ENCODE measurements around the gene ZNF428. TPM values are rescaled to one million over a fixed set of nuclear protein-coding genes. Genes with fewer than 3 reads are reported as not detected.
A peak's percentile ranks its signal among the peaks of the same experiment; 100 is the strongest.
"Not testable (repeated sequence)": the region's sequence is repeated elsewhere in the genome, so short reads cannot be mapped to it uniquely, and the experiment has no call there.

The ZNF428 gene
- total RNA-seq, 2 experiments from 2014 or later = 29.9 to 31.5 TPM

DNA sequence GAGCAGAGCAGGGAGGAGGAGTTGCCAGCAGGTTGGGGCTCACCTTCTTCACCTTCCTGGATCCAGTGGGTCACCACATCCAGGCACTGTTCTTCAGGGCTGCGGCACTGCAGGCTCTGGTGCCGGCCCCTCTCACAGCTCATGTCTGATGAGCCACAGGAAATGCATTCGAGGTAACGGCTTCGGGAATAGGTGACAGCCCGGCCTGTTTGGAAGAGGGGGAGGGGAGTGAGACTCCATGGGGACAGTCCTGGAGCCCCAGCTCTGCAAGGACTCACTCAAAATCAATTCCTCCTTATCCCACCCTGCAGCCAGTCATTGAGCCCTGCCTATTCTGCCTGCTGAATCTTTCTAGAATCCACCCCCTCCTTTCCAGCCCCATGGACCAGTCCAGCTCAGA lies 37.0 kb upstream of the ZNF428 start:
- H3K27me3 Mint-ChIP-seq (ENCODE audit: low read depth) = no peaks in the 10 kb centered on the region
- H3K36me3 Mint-ChIP-seq (ENCODE audit: low read depth) = peaks cover 36% of the 10 kb centered on the region
- CTCF ChIA-PET = no interaction called here

DNA sequence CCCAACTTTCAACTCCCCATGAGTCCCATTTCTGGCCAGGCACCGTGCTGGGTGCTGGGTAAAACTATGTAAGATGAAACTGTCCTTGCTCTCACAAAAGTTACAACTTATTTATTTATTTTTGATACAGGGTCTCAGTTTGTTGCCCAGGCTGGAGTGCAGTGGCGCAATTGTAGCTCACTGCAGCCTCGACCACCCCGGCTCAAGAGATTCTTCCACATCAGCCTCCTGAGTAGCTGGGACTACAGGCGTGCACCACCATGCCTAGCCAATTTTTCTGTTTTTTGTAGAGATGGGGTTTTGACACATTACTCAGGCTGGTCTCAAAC lies 33.1 kb upstream of the ZNF428 start:
- H3K27ac Mint-ChIP-seq = no peak overlapping the region
- H3K36me3 Mint-ChIP-seq (ENCODE audit: low read depth) = peaks cover 32% of the 10 kb centered on the region
- H3K4me1 Mint-ChIP-seq (ENCODE audit: low read depth) = peaks cover 5% of the 10 kb centered on the region
- CTCF ChIA-PET = interaction anchor here (0.7 to 2.1 kb wide), 9 partner anchors 11 to 220 kb away, joined by 3 to 9 read pairs (median 4); partner anchors contain the start of gene IRGQ
- no peaks in the 10 kb centered on the region for H3K27me3 Mint-ChIP-seq (ENCODE audit: low read depth)
- ATAC-seq (no peak), DNase-seq (no peak)
- no peaks in the 10 kb centered on the region for H3K9me3 Mint-ChIP-seq (ENCODE audit: insufficient read depth)
- POLR2A ChIA-PET = interaction anchor here (1.7 kb wide), 1 partner anchor 55 kb away, joined by 5 read pairs; no protein-coding TSS in a partner anchor
- H3K4me3 Mint-ChIP-seq = no peak overlapping the region

More for the DNA sequence above, 37.0 kb upstream of the ZNF428 start:
- DNase-seq = no peak
- POLR2A ChIA-PET = no interaction called here
- Mint-ChIP-seq H3K27ac (no peak overlapping the region), H3K4me1 (ENCODE audit: low read depth) (peaks cover 5% of the 10 kb centered on the region), H3K9me3 (ENCODE audit: insufficient read depth) (no peaks in the 10 kb centered on the region), H3K4me3 (no peak overlapping the region)
- ATAC-seq = no peak

DNA sequence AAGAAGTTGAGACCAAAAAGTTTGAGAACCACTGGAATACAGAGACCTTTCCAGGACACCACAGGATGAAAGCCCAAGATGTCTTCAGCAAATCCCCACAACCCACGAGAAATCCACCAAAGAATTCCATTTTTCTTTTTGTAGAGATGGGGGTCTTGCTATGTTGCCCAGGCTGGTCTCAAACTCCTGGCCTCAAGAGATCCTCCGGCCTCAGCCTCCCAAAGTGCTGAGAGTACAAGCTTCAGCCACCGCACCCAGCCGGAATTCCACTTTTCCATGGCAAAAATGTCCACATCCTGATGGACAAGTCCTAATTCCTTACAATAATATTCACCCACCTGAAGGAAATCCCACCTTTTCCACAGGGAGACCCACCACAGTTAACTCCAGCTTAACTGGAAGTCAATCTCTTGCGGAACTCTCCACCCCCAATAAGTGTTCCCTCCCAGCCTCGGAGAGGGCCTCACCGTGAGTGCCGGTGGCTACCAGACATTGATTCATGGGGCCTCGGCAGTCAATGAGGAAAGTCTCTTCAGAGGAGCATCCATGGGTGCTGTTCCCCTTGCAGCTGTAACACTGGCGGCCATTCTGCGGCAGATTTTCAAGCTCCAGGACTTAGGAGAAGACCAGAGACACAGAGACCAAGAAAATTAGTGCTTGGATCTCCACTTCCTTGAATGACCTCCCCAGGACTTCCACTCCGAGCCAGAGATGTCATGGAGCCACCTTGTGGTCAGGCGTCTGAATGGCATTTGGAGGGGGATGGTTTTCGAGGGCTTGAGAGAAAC lies 32.5 kb upstream of the ZNF428 start:
- peaks cover 30% of the 10 kb centered on the region for H3K36me3 Mint-ChIP-seq (ENCODE audit: low read depth)
- CTCF ChIA-PET = interaction anchor here (0.7 to 2.1 kb wide), 9 partner anchors 11 to 219 kb away, joined by 3 to 9 read pairs (median 4); partner anchors contain the start of gene IRGQ
- H3K4me3 Mint-ChIP-seq = no peak overlapping the region
- H3K9me3 Mint-ChIP-seq (ENCODE audit: insufficient read depth) = no peaks in the 10 kb centered on the region
- peak; percentile 64 for DNase-seq
- no peaks in the 10 kb centered on the region for H3K27me3 Mint-ChIP-seq (ENCODE audit: low read depth)
- ATAC-seq = peak; percentile 64
- POLR2A ChIA-PET = interaction anchor here (1.7 kb wide), 1 partner anchor 55 kb away, joined by 5 read pairs; no protein-coding TSS in a partner anchor
- no peak overlapping the region for H3K27ac Mint-ChIP-seq
- peaks cover 5% of the 10 kb centered on the region for H3K4me1 Mint-ChIP-seq (ENCODE audit: low read depth)

DNA sequence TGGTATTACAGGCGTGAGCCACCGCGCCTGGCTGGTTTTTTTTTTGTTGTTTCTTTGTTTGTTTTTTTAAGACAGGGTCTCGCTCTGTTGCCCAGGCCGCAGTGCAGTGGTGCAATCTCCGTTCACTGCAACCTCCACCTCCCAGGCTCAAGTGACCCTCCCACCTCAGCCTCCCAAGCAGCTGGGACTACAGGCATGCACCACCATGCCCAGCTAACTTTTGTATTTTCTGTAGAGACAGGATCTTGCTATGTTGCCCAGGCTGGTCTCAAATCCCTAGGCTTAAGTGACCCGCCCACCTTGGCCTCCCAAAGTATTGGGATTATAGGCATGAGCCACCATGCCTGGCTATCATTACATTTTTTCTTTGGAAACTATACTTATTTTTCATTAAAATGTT lies 30.8 kb upstream of the ZNF428 start:
- H3K36me3 Mint-ChIP-seq (ENCODE audit: low read depth) = peaks cover 25% of the 10 kb centered on the region
- H3K9me3 Mint-ChIP-seq (ENCODE audit: insufficient read depth); ATAC-seq; H3K27ac Mint-ChIP-seq; H3K4me1 Mint-ChIP-seq (ENCODE audit: low read depth); DNase-seq; POLR2A ChIA-PET; H3K4me3 Mint-ChIP-seq; H3K27me3 Mint-ChIP-seq (ENCODE audit: low read depth): not testable (repeated sequence)
- CTCF ChIA-PET = interaction anchor here (0.7 to 0.9 kb wide), 2 partner anchors 18 to 55 kb away, joined by 3 to 5 read pairs; no protein-coding TSS in a partner anchor

DNA sequence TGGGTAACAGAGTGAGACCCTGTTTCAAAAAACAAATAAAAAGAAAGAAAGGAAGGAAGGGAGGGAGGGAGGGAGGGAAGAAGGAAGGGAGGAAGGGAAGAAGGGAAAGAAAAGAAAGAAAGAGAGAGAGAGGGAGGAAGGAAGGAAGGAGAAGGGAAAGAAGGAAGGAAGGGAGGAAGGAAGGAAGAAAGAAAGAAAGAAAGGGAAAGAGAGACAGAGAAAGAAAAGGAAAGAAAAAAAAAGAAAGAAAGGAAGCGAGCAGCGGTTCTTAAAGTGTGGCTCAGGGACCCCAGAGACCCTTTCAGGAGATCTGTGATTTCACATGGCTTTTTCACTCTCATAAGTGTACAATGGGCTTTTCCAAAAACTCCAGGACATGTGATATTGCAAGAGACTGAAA lies 30.1 kb upstream of the ZNF428 start:
- POLR2A ChIA-PET = no interaction called here
- Mint-ChIP-seq H3K27ac (no peak overlapping the region), H3K27me3 (ENCODE audit: low read depth) (no peaks in the 10 kb centered on the region), H3K9me3 (ENCODE audit: insufficient read depth) (no peaks in the 10 kb centered on the region), H3K4me1 (ENCODE audit: low read depth) (peaks cover 5% of the 10 kb centered on the region), H3K4me3 (no peak overlapping the region), H3K36me3 (ENCODE audit: low read depth) (peaks cover 21% of the 10 kb centered on the region)
- no peak for ATAC-seq
- no peak for DNase-seq
- CTCF ChIA-PET = interaction anchor here (0.7 to 1.7 kb wide), 3 partner anchors 19 to 94 kb away, joined by 3 to 5 read pairs (median 4); no protein-coding TSS in a partner anchor

DNA sequence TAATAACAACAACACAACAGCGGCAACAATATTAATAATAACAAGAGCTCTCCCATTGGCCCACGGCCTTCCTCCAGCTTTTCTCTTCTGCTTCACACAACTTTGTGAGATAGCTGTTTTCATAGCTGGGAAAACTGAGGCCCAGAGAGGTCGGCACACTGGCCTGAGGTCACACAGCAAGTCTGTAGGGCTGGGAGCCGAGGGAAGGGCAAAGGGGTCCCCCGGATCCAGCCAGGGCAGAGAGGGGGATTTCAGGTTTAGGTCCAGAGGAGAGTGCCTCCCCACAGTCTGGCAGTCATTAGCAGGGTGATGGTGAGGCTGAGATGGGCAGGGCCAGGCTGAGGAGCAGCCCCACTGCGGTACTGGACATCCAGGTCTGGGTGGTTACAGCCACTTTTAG lies 29.2 kb upstream of the ZNF428 start:
- H3K36me3 Mint-ChIP-seq (ENCODE audit: low read depth) = peaks cover 20% of the 10 kb centered on the region
- no peaks in the 10 kb centered on the region for H3K27me3 Mint-ChIP-seq (ENCODE audit: low read depth)
- H3K27ac Mint-ChIP-seq = no peak overlapping the region
- H3K4me3 Mint-ChIP-seq = no peak overlapping the region
- no peaks in the 10 kb centered on the region for H3K9me3 Mint-ChIP-seq (ENCODE audit: insufficient read depth)
- POLR2A ChIA-PET = no interaction called here
- peaks cover 5% of the 10 kb centered on the region for H3K4me1 Mint-ChIP-seq (ENCODE audit: low read depth)
- CTCF ChIA-PET = interaction anchor here (1.7 kb wide), 1 partner anchor 93 kb away, joined by 4 read pairs; no protein-coding TSS in a partner anchor
- ATAC-seq (no peak), DNase-seq (no peak)

DNA sequence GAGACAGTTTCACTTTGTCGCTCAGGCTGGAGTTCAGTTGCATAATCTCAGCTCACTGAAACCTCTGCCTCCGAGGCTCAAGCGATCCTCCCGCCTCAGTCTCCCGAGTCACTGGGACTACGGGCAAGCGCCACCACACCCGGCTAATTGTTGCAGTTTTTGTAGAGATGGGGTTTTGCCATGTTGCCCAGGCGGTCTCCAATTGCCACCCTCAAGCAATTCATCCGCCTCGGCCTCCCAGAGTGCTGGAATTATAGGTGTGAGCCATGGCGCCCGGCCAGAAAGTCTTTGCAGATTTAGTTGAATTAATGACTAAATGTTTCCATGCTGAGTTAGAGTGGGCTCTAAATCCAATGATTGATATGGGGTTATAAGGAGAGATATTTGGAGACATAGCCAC lies 24.8 kb upstream of the ZNF428 start:
- H3K27me3 Mint-ChIP-seq (ENCODE audit: low read depth) = peaks cover 29% of the 10 kb centered on the region
- peaks cover 12% of the 10 kb centered on the region for H3K36me3 Mint-ChIP-seq (ENCODE audit: low read depth)
- peaks cover 10% of the 10 kb centered on the region for H3K4me1 Mint-ChIP-seq (ENCODE audit: low read depth)
- POLR2A ChIA-PET = no interaction called here
- no peak overlapping the region for H3K27ac Mint-ChIP-seq
- H3K9me3 Mint-ChIP-seq (ENCODE audit: insufficient read depth) = no peaks in the 10 kb centered on the region
- no peak for ATAC-seq
- H3K4me3 Mint-ChIP-seq = no peak overlapping the region
- CTCF ChIA-PET = no interaction called here
- no peak for DNase-seq

DNA sequence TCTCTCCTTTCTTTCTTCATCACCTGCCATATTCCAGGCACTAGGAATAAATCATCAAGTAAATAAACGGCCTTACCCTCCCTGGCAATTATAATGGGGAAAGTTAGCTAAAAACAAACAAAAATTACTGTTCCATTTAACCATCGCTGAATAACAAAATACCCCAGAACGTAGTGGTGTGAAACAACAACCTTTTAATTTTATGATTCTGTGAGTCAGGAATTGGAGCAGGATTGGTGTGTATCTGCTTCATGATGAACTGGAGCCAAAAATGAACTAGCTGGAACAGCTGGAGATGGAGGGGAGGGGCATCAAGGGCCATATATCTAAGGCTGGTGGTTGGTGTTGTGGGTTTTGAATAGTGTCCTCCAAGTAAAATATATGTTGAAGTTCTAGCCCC lies 23.9 kb upstream of the ZNF428 start:
- Mint-ChIP-seq H3K4me1 (ENCODE audit: low read depth) (peaks cover 17% of the 10 kb centered on the region), H3K36me3 (ENCODE audit: low read depth) (peaks cover 8% of the 10 kb centered on the region), H3K4me3 (no peak overlapping the region), H3K27ac (no peak overlapping the region), H3K27me3 (ENCODE audit: low read depth) (peaks cover 37% of the 10 kb centered on the region), H3K9me3 (ENCODE audit: insufficient read depth) (no peaks in the 10 kb centered on the region)
- ATAC-seq (no peak), DNase-seq (no peak)
- ChIA-PET CTCF (interaction anchor here (1.0 kb wide), 1 partner anchor 109 kb away, joined by 3 read pairs; no protein-coding TSS in a partner anchor), POLR2A (interaction anchor here (0.8 kb wide), 1 partner anchor 23 kb away, joined by 3 read pairs; no protein-coding TSS in a partner anchor)

DNA sequence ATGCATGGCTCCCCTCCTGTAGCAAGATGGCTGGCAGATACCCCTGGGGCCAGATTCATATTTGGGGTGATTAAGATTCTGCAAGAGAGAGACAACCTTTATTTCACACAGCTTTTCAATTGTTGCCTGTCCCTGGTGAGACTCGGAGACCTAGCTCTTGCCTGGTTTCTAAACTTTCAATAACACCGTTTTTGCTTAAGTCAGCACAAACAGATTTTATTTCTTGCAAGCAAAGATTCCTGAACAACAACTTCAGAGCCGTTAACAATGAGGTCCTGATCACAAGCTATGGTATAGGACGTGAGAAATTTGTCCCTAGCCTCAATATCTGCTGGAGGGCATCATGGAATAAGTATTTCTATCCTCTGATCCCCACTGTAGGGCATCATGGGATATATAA lies 23.1 kb upstream of the ZNF428 start:
- Mint-ChIP-seq H3K27me3 (ENCODE audit: low read depth) (peaks cover 44% of the 10 kb centered on the region), H3K36me3 (ENCODE audit: low read depth) (peaks cover 6% of the 10 kb centered on the region), H3K27ac (no peak overlapping the region), H3K4me3 (no peak overlapping the region), H3K9me3 (ENCODE audit: insufficient read depth) (no peaks in the 10 kb centered on the region), H3K4me1 (ENCODE audit: low read depth) (peaks cover 17% of the 10 kb centered on the region)
- DNase-seq (no peak), ATAC-seq (no peak)
- ChIA-PET CTCF (interaction anchor here (0.7 to 1.4 kb wide), 2 partner anchors 11 to 23 kb away, joined by 4 read pairs; no protein-coding TSS in a partner anchor), POLR2A (interaction anchor here (0.8 to 1.7 kb wide), 2 partner anchors 14 to 24 kb away, joined by 3 to 5 read pairs; no protein-coding TSS in a partner anchor)

DNA sequence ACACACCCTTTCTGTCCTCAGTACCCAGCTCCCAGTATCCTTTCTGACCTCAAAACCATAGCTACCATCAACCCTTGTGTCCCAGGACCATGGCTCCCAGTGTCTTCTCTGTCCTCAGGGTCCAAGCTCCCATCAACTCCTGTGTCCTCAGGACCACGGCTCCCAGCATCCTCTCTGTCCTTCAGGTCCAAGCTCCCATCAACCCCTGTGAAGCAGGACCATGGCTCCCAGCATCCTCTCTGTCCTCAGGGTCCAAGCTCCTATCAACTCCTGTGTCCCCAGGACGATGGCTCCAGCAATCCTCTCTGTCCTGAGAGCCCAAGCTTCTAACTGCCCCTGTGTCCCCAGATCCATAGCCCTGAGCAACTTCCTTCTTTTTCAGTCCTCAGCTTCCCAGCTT lies 21.9 kb upstream of the ZNF428 start:
- no peak for ATAC-seq
- no peak overlapping the region for H3K27ac Mint-ChIP-seq
- DNase-seq = no peak
- peaks cover 17% of the 10 kb centered on the region for H3K4me1 Mint-ChIP-seq (ENCODE audit: low read depth)
- H3K36me3 Mint-ChIP-seq (ENCODE audit: low read depth) = peaks cover 2% of the 10 kb centered on the region
- POLR2A ChIA-PET = interaction anchor here (0.7 to 1.7 kb wide), 3 partner anchors 12 to 138 kb away, joined by 3 to 5 read pairs (median 3); no protein-coding TSS in a partner anchor
- H3K9me3 Mint-ChIP-seq (ENCODE audit: insufficient read depth) = no peaks in the 10 kb centered on the region
- peaks cover 52% of the 10 kb centered on the region for H3K27me3 Mint-ChIP-seq (ENCODE audit: low read depth)
- peak overlapping the region; percentile 7 for H3K4me3 Mint-ChIP-seq
- CTCF ChIA-PET = interaction anchor here (0.8 to 1.4 kb wide), 2 partner anchors 11 to 24 kb away, joined by 3 to 4 read pairs; no protein-coding TSS in a partner anchor

DNA sequence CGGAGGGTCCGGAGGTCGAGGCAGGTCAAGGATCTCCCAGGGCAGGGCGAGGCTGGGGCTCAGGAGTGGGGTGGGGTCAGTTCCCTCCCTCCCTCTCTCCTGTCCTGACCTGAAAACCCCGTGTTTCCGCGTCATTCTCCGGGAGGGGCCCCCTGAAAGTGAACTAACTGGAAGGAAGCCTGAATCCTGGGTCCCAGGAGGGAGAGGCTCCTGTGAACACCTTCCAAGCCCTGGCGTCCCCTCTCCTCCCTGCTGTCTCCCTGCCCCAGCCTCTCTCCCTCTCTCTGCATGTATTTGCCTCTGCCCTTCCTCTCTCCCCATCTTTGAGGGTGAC lies 21.0 kb upstream of the ZNF428 start:
- no peak for DNase-seq
- CTCF ChIA-PET = no interaction called here
- H3K9me3 Mint-ChIP-seq (ENCODE audit: insufficient read depth) = no peaks in the 10 kb centered on the region
- H3K36me3 Mint-ChIP-seq (ENCODE audit: low read depth) = no peaks in the 10 kb centered on the region
- peaks cover 17% of the 10 kb centered on the region for H3K4me1 Mint-ChIP-seq (ENCODE audit: low read depth)
- POLR2A ChIA-PET = no interaction called here
- peak overlapping the region; percentile 70 for H3K4me3 Mint-ChIP-seq
- ATAC-seq = no peak
- peaks cover 55% of the 10 kb centered on the region for H3K27me3 Mint-ChIP-seq (ENCODE audit: low read depth)
- H3K27ac Mint-ChIP-seq = no peak overlapping the region

All from activated CD8-positive, alpha-beta T cell treated with anti-CD3 and anti-CD28 coated beads, Interleukin-2, amount 10 ng/mL, durations not matched to agents 7 days and 5 days (primary cell).